Smooth muscle cell of the brain vasculature (primary cell): Measurements from ENCODE around the gene MT1E.
"Not testable (repeated sequence)": the region's sequence is repeated elsewhere in the genome, so short reads cannot be mapped to it uniquely, and the experiment has no call there.

ENCODE experiments used
- DNase-seq: peaks from one replicate; pipeline ENCODE4 v3.0.0-alpha.2; 2012; ENCODE audit warnings: low read depth, low spot score

The MT1E gene

DNA sequence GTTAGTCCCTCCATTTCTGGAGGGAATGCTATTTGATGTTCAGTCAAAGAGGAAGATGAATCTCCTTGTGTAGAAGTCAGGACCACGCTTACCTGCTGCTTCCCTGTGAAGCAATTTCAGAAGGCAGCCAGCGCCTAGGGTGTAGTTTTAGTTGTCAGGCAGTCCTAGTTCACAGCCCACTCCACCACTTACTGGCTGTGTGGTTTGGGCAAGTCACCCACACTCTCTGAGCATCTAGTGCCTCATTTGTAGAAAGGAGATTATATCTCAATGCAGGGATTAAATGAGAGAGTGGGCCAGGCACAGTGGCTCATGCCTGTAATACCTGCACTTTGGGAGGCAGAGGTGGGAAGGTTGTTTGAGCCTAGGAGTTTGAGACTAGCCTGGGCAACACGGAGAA is 46.6 kb downstream of the MT1E start:
- not testable (repeated sequence) for DNase-seq

DNA sequence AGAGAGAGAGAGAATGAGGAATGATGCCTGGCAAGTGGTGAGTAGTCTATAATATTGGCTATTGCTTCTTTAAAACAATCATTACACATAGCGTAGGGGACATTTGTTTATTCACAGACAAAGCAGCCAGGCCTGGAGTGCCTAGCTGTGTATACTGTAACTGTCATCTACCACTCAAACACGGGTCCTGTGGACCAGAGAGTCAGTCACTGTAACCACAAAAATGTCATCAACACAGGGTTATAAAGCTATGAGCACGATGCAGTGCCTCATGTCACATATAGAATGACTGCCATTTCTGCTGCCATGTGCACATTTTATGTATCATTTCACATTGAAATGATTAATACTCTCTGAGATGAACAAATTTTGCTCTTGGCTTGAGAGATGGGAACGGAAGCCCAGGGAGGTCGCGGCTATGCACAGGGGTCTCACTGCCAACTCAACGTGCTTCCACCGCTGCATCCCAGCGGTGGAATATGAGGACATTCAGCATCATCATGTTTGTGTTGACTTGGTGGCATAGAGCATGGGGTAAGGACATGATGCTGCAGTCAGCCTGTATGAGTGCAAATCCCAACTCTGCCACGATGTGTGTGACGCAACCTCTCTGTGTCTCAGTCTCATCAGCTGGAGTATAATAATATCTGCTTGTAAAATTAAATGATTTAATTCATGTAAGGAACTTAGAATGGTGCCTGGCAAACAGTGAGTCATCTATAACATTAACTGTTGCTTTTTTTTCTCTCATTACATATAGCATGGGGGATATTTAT is 47.4 kb downstream of the MT1E start:
- DNase-seq: no peak

DNA sequence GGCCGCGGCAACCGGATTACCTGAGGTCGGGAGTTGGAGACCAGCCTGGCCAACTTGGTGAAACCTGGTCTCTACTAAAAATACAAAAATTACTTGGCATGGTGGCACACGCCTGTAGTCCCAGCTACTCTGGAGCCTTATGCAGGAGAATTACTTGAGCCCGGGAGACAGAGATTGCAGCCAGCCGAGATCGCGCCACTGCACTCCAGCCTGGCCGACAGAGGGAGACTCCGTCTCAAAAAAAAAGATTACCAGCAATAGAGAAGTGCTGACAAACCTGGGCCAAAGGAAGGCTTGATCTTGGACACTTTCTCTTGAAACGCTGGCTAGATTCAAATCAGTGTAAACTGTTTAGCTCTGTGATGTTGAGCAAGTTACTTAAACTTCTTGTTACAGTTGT is 48.3 kb downstream of the MT1E start:
- DNase-seq: no peak

DNA sequence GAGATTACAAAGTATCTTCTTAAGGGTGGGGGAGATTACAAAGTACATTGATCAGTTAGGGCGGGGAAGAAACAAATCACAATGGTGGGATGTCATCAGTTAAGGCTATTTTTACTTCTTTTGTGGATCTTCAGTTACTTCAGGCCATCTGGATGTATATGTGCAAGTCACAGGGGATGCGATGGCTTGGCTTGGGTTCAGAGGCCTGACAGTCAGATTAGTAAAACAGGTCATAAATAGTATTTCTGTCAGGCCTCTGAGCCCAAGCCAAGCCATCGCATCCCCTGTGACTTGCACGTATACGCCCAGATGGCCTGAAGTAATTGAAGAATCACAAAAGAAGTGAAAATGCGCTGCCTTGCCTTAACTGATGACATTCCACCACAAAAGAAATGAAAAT is 49.0 kb downstream of the MT1E start:
- DNase-seq: not testable (repeated sequence)

DNA sequence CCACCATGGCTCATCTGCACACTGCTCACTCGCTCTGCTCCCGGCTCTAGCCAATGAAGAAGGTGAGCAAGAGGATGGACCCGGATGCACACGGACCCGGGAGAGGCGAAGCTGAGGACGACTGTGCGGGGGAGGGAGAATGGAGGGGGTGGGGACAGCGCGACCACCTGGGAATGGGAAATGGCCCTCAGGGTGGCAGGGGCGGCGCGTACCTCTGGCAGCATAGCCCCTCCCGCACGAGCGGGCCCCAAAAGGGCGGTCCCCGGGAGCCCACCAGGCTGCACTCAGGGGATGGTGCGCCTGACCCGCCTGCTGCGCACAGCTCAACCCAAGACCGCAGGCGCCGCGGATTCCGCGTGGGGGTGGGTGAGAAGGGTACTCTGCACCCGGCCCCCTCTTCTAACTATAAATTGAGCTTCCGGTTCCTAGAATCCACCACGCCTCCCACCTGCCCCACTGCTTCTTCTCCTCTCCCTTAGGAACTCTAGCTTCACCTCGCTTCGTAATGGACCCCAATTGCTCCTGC is 50.2 kb downstream of the MT1E start:
- no peak for DNase-seq
